ENCODE results near the gene LGALS12.
"Not testable (repeated sequence)": the region's sequence is repeated elsewhere in the genome, so short reads cannot be mapped to it uniquely, and the experiment has no call there.

LGALS12 gene

DNA sequence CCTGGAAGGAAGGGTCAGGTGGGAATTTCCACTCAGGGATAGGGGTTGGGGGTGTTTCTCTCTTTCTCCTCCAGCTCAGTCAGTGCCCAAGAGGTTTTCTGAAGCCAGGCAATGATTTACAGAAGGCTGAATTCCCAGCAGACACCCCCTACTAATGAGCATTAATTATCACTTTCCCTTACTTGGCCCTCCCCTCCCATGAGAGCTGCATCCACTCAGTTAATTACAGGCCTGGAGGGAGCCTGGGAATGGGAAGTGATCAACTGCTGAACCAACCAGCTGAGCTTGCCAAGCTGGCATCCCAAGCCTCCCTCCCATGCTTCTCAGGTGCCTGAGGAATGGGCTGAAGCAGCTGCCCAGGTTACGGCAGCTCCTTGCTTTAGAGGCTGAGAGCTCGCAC lies 992 bp downstream of the LGALS12 start:
- no peak for DNase-seq

DNA sequence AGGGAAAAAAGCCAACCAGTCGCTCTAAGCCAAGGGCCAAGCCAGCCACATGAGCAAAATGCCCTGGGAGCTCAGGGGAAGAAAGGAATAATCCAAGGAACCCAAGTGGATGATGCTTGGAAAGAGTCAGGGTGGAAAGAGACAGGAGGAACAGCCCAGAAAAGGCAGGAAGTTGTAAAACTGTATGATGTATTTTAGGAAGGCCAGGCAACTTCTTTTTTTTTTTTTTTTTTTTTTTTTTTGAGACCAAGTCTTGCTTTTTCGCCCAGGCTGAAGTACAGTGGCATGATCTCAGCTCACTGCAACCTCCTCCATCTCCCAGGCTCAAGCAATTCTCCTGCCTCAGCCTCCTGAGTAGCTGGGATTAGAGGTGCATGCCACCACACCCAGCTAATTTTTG lies 1.6 kb downstream of the LGALS12 start:
- DNase-seq = peak in 2 of 3 donors; percentile 35 to 38

GRCh38 chr11:63508009-63508408 lies 2.1 kb downstream of the LGALS12 start:
- peak; percentile 79 to 84 (median 80) for DNase-seq

- DNase-seq = no peak
Observed at GRCh38 chr11:63508745-63509144, 2.9 kb downstream of the LGALS12 start.

GRCh38 chr11:63510360-63511047 lies 4.6 kb downstream of the LGALS12 start:
- no peak for DNase-seq

GRCh38 chr11:63511048-63511748 lies 5.3 kb downstream of the LGALS12 start:
- peak in 2 of 3 donors; percentile 46 to 53 for DNase-seq

- DNase-seq = no peak
Observed at GRCh38 chr11:63512816-63513215, 6.9 kb downstream of the LGALS12 start.

DNA sequence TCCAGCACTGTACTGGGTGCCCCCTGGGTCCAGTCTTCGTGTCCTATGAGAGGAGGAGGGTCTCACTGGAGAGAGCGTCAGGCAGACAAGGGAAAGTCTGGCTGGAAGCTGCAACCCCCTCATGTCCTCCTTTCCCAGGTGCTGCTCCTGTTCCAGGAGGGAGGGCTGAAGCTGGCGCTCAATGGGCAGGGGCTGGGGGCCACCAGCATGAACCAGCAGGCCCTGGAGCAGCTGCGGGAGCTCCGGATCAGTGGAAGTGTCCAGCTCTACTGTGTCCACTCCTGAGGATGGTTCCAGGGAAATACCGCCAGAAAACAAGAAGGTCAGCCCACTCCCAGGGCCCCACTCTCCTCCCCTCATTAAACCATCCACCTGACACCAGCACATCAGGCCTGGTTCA lies 10.2 kb downstream of the LGALS12 start:
- DNase-seq = no peak

- DNase-seq = no peak
Observed at GRCh38 chr11:63517156-63517555, 11.3 kb downstream of the LGALS12 start.

DNA sequence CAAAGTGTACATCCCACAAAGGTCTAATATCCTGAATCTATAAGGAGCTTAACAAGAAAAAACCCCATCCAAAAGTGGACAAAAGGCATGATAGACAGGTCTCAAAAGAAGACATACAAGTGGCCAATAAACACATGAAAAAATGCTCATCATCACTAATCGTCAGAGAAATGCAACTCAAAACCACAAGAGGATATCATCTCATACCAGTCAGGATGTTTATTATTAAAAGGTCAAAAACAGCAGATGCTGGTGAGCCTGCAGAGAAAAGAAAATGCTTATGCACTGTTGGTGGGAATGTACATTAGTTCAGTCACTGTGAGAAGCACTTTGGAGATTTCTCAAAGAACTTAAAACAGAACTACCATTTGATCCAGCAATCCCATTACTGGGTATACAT lies 12.7 kb downstream of the LGALS12 start:
- DNase-seq = no peak

GRCh38 chr11:63520606-63521170 lies 14.8 kb downstream of the LGALS12 start:
- DNase-seq = no peak

DNA sequence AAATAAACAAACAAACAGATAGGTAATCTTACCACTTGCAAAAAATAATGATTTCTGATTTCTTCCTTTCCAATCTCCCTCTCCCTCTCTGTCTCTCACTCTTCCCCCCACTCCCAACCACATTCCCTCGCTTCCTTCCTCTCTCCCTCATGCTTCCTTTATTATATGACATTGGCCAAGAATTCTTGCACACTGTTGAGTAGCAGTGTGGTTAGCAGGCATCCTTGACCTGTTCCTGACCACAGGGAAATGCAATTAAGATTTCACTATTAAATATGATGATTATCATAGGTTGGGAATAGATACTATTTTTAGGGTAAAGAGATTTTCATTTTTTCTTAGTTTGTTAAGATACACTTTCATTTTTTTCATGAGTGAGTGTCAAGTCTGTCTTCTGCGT lies 16.0 kb downstream of the LGALS12 start:
- no peak for DNase-seq

GRCh38 chr11:63523151-63523550 lies 17.3 kb downstream of the LGALS12 start:
- DNase-seq = no peak

GRCh38 chr11:63527667-63528066 lies 21.8 kb downstream of the LGALS12 start:
- DNase-seq = no peak

DNA sequence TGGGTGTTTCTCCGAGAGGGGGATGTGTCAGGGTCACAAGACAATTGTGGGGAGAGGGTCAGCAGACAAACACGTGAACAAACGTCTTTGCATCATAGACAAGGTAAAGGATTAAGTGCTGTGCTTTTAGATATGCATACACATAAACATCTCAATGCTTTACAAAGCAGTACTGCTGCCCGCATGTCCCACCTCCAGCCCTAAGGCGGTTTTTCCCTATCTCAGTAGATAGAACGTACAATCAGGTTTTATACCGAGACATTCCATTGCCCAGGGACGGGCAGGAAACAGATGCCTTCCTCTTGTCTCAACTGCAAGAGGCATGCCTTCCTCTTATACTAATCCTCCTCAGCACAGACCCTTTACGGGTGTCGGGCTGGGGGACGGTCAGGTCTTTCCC lies 22.3 kb downstream of the LGALS12 start:
- not testable (repeated sequence) for DNase-seq

GRCh38 chr11:63528729-63529278 lies 22.9 kb downstream of the LGALS12 start:
- not testable (repeated sequence) for DNase-seq

GRCh38 chr11:63529373-63529772 lies 23.5 kb downstream of the LGALS12 start:
- DNase-seq = not testable (repeated sequence)

DNA sequence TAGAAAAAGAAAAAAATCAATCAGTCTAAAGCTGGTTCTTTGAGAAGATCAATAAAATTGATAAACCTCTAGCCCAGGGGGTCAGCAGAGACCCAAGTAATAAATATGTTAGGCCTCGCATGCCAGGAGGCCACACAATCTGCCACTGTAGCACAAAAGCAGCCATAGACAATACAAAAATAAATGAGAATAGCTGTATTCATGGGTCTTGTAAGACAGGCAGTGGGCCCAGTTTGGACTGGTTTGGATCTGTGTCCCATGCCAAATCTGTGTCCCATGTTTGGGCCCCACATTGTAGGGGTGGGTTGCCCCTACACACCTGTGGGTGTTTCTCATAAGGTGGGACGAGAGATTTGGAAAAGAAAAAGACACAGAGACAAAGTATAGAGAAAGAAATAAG lies 24.1 kb downstream of the LGALS12 start:
- DNase-seq = no peak

- not testable (repeated sequence) for DNase-seq
Observed at GRCh38 chr11:63531074-63531792, 25.3 kb downstream of the LGALS12 start.

- DNase-seq = no peak
Observed at GRCh38 chr11:63532117-63532516, 26.2 kb downstream of the LGALS12 start.

GRCh38 chr11:63532799-63533475 lies 27.1 kb downstream of the LGALS12 start:
- no peak for DNase-seq

GRCh38 chr11:63534076-63534475 lies 28.2 kb downstream of the LGALS12 start:
- DNase-seq = no peak
